ENCODE results near the gene UGT1A9. TPM values are rescaled to one million over a fixed set of nuclear protein-coding genes. Genes with fewer than 3 reads are reported as not detected.

Gene UGT1A9
- total RNA-seq, 2 donors from 2014 or later = not detected

- no peak for DNase-seq (ENCODE audit: low spot score)
- no peak for ATAC-seq (ENCODE audit: insufficient number of reproducible peaks, low FRiP score, low read depth)
- Histone ChIP-seq H3K36me3 (no peaks in the 10 kb centered on the region), H3K4me3 (no peak overlapping the region), H3K27ac (no peak overlapping the region), H3K27me3 (replicated peaks; ENCODE audit: insufficient read depth) (no peaks in the 10 kb centered on the region), H3K4me1 (ENCODE audit: control insufficient read depth in 1 of 2, low read depth in 2 of 2) (no peaks in the 10 kb centered on the region), H3K9me3 (no peaks in the 10 kb centered on the region)
- no peak for TF ChIP-seq CTCF (IDR thresholded peaks at IDR 0.05)
These were observed 92.6 kb downstream of the UGT1A9 start for GRCh38 chr2:233764264-233764663.

- Histone ChIP-seq H3K36me3 (no peaks in the 10 kb centered on the region), H3K4me3 (no peak overlapping the region), H3K4me1 (ENCODE audit: control insufficient read depth in 1 of 2, low read depth in 2 of 2) (no peaks in the 10 kb centered on the region), H3K27ac (no peak overlapping the region), H3K9me3 (no peaks in the 10 kb centered on the region), H3K27me3 (replicated peaks; ENCODE audit: insufficient read depth) (no peaks in the 10 kb centered on the region)
- no peak for DNase-seq (ENCODE audit: low spot score)
- ATAC-seq (ENCODE audit: insufficient number of reproducible peaks, low FRiP score, low read depth) = no peak
- no peak for TF ChIP-seq CTCF (IDR thresholded peaks at IDR 0.05)
These were observed 93.1 kb downstream of the UGT1A9 start for GRCh38 chr2:233764761-233765160.

- H3K36me3 ChIP-seq = no peaks in the 10 kb centered on the region
- no peaks in the 10 kb centered on the region for H3K9me3 ChIP-seq
- no peak for TF ChIP-seq CTCF (IDR thresholded peaks at IDR 0.05)
- no peak overlapping the region for H3K4me3 ChIP-seq
- no peak overlapping the region for H3K27ac ChIP-seq
- H3K27me3 ChIP-seq (replicated peaks; ENCODE audit: insufficient read depth) = no peaks in the 10 kb centered on the region
- DNase-seq (ENCODE audit: low spot score) (no peak), ATAC-seq (ENCODE audit: insufficient number of reproducible peaks, low FRiP score, low read depth) (no peak)
- no peaks in the 10 kb centered on the region for H3K4me1 ChIP-seq (ENCODE audit: control insufficient read depth in 1 of 2, low read depth in 2 of 2)
These were observed 94.7 kb downstream of the UGT1A9 start for GRCh38 chr2:233766416-233766815.

DNA sequence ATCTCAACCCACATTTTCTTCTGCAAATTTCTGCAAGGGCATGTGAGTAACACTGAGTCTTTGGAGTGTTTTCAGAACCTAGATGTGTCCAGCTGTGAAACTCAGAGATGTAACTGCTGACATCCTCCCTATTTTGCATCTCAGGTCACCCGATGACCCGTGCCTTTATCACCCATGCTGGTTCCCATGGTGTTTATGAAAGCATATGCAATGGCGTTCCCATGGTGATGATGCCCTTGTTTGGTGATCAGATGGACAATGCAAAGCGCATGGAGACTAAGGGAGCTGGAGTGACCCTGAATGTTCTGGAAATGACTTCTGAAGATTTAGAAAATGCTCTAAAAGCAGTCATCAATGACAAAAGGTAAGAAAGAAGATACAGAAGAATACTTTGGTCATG lies 96.4 kb downstream of the UGT1A9 start:
- Histone ChIP-seq H3K27me3 (replicated peaks; ENCODE audit: insufficient read depth) (no peaks in the 10 kb centered on the region), H3K4me3 (no peak overlapping the region), H3K4me1 (ENCODE audit: control insufficient read depth in 1 of 2, low read depth in 2 of 2) (no peaks in the 10 kb centered on the region), H3K27ac (no peak overlapping the region), H3K9me3 (no peaks in the 10 kb centered on the region), H3K36me3 (no peaks in the 10 kb centered on the region)
- TF ChIP-seq CTCF (IDR thresholded peaks at IDR 0.05) = no peak
- ATAC-seq (ENCODE audit: insufficient number of reproducible peaks, low FRiP score, low read depth) (no peak), DNase-seq (ENCODE audit: low spot score) (no peak)

DNA sequence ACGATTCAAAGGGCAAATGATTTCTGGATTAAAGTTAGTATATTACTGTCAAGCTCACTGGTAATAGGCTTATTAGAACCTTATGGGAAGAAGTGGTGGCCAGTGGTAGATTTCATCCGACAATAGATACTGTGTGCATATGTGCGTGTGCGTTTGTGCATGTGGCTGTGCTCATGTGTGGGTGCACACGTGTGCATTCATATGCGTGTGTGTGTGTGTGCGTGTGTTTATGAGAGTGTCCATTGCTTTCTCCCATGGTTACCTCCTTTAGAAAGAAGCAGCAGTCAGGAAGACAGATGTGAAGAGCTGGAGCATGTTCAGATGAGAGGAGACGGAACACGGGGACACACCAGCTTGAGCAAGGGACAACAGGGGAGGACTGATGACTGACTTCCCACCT lies 97.6 kb downstream of the UGT1A9 start:
- Histone ChIP-seq H3K27me3 (replicated peaks; ENCODE audit: insufficient read depth) (no peaks in the 10 kb centered on the region), H3K4me1 (ENCODE audit: control insufficient read depth in 1 of 2, low read depth in 2 of 2) (no peaks in the 10 kb centered on the region), H3K4me3 (no peak overlapping the region), H3K36me3 (no peaks in the 10 kb centered on the region), H3K27ac (no peak overlapping the region), H3K9me3 (no peaks in the 10 kb centered on the region)
- TF ChIP-seq CTCF (IDR thresholded peaks at IDR 0.05) = no peak
- ATAC-seq (ENCODE audit: insufficient number of reproducible peaks, low FRiP score, low read depth) (no peak), DNase-seq (ENCODE audit: low spot score) (no peak)

Measured in thoracic aorta (tissue), 2 donors.